T-helper 2 cell (primary cell): ENCODE measurements around the gene SETD3.
A peak's percentile ranks its signal among the peaks of the same experiment; 100 is the strongest.

Source experiments
- DNase-seq, 5 experiments: peaks; one replicate each; pipeline versions ENCODE4 v3.0.0 to v3.0.0-alpha.2; 2012 to 2022

The SETD3 gene

GRCh38 chr14:99516871-99517642, 36.4 kb upstream of the SETD3 start:
- DNase-seq: peak in 1 of 5 experiments; percentile 3

DNA sequence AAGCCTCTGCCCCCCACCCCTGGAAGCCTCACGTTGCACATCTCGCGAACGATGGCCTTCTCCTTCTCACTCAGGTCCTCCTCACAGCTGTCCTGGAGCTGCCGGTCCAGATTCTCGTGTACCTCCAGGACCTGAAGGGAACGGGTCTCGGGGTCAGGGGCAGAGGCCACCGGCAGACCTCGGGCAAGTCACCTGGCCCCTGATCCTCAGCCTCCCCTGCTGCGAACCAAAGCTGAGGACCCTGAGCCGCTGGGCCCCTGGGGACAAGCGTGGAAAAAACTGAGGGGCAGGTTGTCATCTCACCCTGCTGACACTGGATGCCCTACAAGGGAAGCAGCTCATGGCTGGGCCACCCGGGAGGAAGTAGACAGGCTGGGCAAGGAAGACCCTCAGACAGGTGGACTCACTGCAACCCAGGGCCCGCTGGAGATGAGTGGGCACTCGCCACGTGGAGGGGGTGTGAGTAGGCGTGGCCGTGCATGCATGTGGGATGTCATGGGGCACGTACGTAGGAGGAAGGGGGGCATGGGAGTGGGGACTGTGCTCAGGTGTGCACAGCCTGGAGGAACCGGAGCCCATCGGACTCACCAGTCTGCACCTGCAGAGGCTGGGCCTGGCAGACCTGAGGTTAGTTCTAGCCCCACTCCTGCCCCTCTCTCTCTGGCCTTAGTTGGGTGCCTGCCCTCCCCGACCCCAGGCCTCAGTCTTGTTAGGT, 35.7 kb upstream of the SETD3 start:
- peak in 1 of 5 experiments; percentile 6 for DNase-seq

DNA sequence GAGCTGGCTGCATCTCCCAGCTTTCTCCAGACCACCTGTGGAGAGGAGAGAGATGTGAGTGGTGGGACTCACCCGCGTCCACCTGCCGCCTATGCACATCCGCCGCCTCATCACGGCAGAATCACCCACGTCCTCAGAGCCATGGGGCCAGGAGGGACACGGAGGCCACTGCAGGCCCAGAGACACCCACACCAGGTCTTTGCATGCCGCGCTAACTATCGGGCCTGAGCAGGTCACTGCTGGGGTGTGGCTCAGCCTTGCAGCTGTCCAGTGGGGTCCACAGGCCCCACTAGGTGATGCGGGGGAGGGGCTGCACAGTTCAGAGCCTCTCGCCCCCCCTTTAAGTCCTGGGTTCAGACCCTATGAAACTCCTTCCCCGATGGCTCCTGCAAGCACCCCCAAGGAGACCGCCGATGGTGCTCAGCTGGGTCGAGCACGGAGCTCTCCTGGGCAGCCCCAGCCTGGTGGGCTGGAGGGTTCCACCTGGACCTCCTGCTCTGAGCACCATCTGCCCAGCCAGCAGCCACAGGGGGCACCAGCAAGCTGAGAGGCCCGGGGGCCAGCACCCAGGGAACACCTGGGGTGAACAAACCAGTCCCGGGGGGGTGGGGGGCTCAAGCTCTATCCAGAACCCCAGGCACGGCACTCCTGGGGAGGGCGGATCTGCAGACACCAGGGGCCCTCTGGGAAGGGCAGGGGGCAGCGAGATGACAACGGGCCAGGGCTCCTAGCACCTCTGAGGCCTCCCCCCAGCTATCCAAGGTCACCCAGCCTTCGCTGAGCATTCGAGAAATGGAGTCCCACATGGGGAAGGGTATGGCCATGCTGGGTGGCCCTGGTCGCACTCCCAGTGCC, 34.9 kb upstream of the SETD3 start:
- DNase-seq: peak in 1 of 5 experiments; percentile 5

DNA sequence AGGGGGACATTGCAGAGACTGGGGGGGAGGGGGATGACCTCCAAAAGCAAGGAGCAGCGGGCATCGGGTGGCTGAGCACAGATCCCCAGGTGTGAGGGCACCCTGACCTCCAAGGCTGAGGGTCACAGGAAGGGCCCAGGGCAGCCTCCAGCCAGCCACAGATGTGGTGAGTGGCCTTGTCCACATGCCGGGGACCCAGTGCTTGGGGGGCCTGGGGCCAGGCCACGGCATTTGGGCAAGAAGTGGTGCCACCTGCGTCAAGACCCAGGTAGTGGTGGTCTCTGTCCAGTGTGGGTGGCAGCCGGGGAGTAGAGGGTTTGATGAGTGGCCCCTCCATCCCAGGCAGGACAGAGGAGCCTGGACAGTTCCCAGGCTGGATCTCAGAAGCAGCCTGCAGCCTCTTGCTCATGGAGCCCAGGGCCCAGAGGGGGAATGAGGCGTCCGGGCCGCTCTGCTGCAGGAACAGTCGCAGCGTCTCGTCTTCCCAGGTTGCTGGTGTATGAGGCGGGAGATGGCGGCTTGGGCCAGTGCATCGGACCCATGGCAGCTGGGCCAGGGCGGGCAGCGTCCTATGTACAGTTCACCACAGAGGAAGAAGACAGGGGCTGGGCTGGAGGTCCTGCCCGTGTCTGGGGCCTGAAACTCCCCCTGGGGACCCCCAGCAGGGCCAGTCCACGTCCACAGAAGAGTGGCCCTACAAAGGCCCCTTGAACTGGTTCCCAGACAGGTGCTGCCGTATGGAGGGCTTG, 34.1 kb upstream of the SETD3 start:
- DNase-seq: no peak

GRCh38 chr14:99513946-99514551, 33.4 kb upstream of the SETD3 start:
- peak in 1 of 5 experiments; percentile 6 for DNase-seq

GRCh38 chr14:99513183-99513694, 32.6 kb upstream of the SETD3 start:
- DNase-seq: peak in 1 of 5 experiments; percentile 5

DNA sequence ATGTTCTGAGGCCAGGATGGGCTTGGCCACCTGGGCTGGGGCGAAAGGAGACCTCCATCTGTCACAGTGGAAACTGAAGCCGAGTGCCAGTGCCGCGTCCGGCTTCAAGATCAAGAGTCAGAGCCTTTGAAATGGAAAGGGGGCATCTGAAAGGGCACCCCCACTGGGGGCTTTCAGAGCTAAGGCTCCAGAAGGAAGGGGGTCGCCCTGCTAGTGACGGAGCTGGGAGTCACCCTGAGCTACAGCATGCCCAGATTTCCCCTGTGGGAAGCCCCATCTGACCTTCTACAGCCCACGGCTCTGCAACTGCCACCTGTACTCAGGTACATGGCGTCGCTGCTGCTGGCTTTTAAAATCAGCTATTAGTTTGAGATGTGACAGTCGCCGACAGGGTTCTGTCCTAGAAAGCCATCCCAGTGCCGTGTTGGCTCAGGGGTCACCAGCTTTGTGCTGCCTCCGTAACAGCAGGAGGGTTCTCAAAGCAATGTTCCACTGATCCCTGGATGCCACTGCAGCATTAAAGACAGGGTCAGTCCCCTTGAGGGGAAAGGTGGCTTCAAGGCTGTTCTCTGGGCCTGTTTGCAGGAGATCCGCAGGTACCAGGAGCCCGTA, 32.0 kb upstream of the SETD3 start:
- no peak for DNase-seq

GRCh38 chr14:99512110-99512449, 31.4 kb upstream of the SETD3 start:
- DNase-seq: no peak

- no peak for DNase-seq
Observed at GRCh38 chr14:99511421-99512109, 30.9 kb upstream of the SETD3 start.

DNA sequence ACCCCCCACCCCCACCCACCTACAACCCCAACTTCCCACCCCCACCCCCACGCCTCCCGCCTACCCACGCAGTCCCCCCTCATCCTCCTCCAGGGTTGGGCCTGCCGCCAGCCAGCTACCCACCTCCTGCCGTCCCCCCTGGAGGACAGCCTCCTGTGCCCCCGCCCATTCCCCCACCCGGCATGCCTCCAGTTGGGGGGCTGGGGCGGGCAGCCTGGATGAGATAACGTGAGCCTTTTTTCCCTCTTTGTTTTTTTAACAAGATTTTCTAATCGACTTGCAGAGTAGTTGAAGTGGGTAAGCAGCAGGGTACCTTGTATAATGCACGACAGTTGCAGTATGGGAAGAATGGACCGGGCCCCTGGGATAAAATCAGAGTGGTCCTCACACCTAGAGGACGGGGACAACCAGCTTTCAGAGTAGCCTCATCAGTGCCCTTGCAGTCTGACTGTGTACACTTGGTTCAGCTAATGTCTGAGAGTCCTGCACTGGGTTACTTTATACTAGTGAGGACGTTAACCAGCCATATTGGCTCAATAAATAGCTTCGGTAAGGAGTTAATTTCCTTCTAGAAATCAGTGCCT, 30.0 kb upstream of the SETD3 start:
- DNase-seq: no peak

DNA sequence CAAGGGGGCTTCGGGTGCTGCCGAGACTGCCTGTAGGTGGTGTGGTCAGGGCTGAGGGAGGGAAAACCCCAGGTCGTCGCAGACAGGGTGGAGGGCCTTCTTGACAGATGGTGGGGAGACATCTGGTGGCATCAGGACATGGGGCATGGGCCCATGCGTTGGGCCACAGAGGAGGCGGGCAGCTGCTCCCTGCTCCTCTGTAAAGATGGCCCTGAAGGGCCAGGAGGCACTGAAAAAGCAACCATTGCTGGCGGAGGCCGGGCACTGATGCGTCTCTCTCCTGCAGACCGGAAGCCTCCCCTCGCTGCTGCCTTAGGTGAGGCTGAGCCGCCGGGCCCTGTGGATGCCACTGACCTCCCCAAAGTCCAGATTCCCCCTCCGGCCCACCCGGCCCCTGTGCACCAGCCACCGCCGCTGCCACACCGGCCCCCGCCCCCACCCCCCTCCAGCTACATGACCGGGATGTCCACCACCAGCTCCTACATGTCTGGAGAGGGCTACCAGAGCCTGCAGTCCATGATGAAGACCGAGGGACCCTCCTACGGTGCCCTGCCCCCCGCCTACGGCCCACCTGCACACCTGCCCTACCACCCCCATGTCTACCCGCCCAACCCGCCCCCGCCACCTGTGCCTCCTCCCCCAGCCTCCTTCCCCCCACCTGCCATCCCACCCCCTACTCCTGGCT, 29.4 kb upstream of the SETD3 start:
- no peak for DNase-seq

DNA sequence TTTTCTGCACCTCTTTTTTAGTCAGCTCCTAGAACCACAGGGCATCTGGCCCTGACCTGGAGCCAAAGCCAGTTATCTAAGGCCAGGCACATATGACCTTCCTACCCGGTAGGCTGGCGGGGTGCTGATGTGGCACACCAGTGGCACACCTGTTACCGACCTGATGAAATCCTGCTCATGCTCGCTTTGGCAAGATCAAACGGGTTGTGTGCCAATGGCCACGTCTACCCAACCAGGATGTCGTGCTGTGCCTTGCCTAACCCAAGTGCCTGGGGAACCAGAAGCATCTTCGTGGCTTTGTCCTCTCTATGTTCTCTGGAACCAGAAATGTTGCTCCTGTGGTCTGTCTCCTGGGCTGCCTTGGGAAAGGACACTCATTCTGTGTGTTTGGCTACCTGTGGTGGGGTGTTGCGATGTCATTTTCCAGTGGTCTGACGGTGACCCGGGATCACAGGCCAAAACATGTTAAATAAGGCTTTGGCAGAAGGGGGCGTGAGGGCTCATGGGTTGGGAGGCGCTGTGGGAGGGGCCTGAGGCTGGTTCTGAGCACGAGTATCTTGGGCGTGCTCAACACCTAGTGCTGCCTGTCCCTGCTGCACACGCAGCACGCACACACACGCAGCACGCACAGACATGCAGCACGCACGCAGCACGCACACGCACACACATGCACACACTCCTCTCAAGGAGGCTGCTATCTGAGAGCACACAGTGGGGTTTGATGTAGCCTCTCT, 28.4 kb upstream of the SETD3 start:
- DNase-seq: no peak

- no peak for DNase-seq
Observed at GRCh38 chr14:99507860-99508640, 27.4 kb upstream of the SETD3 start.

- no peak for DNase-seq
Observed at GRCh38 chr14:99506276-99506675, 25.6 kb upstream of the SETD3 start.

- no peak for DNase-seq
Observed at GRCh38 chr14:99505089-99505488, 24.4 kb upstream of the SETD3 start.

- no peak for DNase-seq
Observed at GRCh38 chr14:99503848-99504453, 23.3 kb upstream of the SETD3 start.

GRCh38 chr14:99502989-99503421, 22.3 kb upstream of the SETD3 start:
- DNase-seq: no peak

GRCh38 chr14:99497894-99498293, 17.2 kb upstream of the SETD3 start:
- no peak for DNase-seq
